K562 (cell line): ENCODE results near the gene IKZF3. TPM values are rescaled to one million over a fixed set of nuclear protein-coding genes. Genes with fewer than 3 reads are reported as not detected.

Source experiments
- ATAC-seq: fragments of 200-7000 bp; cut with Tn5 transposase; 3 replicates; pipeline ENCODE4 v1.9.1; 2020; ENCODE audit warnings: moderate library complexity
- BruUV-seq: library from RNA; stranded (reverse); fragments of 400-500 nt; replicated peaks from 2 replicates; lab custom pipeline; 2021; lab: Mats Ljungman, UMichigan
- CTCF ChIA-PET: fragments of 300-600 bp; formaldehyde crosslinking; extraction: SDS; loops from one replicate; lab custom pipeline; 2021; ENCODE audit warnings: low intra/inter-chr PET ratio; lab: Yijun Ruan, JAX
- POLR2A ChIA-PET: fragments of 300-600, 350-650 bp; sonication (Branson Sonifier 250); formaldehyde crosslinking; extraction: SDS; loops from one replicate; lab custom pipeline; 2021; ENCODE audit warnings: antibody characterized with exemption, inconsistent platforms; lab: Yijun Ruan, JAX
- DNase-seq, 4 experiments: peaks; one replicate each; pipeline versions ENCODE4 v3.0.0 to v3.0.0-alpha.2; 2011 to 2018; ENCODE audit warnings: low spot score in 3 of 4, mixed read lengths in 3 of 4; ENCODE audit errors: extremely low read depth in 1 of 4
- FAIRE-seq: peaks from 2 replicates; lab custom pipeline; 2011; peaks lifted over from hg19 to GRCh38; lab: Jason Lieb, UNC
- H2AFZ ChIP-seq: 2 replicates; pipeline ENCODE4 v1.6.0; 2011; ENCODE audit warnings: low read depth, low read length, control low read depth, inconsistent platforms
- H3K27ac ChIP-seq: fragments of 200-600 bp; 3 replicates; pipeline ENCODE4 v1.8.0; 2011; ENCODE audit warnings: low read depth, mild to moderate bottlenecking, control low read depth, inconsistent platforms, low read length, moderate library complexity, mixed read lengths; ENCODE audit errors: extremely low read depth
- H3K27me3 ChIP-seq, 2 experiments: fragments of 300-600 bp in 1 of 2; 2 replicates in 1 of 2; 3 replicates in 1 of 2; pipeline versions ENCODE4 v1.6.0 to v1.8.0; 2011; ENCODE audit warnings: inconsistent platforms in 2 of 2, low read length in 2 of 2, mild to moderate bottlenecking in 1 of 2, mixed read lengths in 1 of 2, moderate library complexity in 1 of 2; ENCODE audit not compliant: control insufficient read depth in 2 of 2, insufficient read depth in 2 of 2
- H3K36me3 ChIP-seq: fragments of 300-600 bp; 3 replicates; pipeline ENCODE4 v1.8.0; 2011; ENCODE audit warnings: mild to moderate bottlenecking, low read length, inconsistent platforms; ENCODE audit not compliant: control insufficient read depth, insufficient read depth
- H3K4me1 ChIP-seq, 2 experiments: fragments of 200-600 bp in 1 of 2; replicated peaks in 1 of 2; 2 replicates in 1 of 2; 3 replicates in 1 of 2; pipeline versions ENCODE4 v1.5.1 to v1.8.0; 2011; ENCODE audit warnings: inconsistent platforms in 2 of 2, low read length in 2 of 2, mild to moderate bottlenecking in 1 of 2, mixed read lengths in 1 of 2, moderate library complexity in 1 of 2; ENCODE audit not compliant: control insufficient read depth in 2 of 2, insufficient read depth in 2 of 2
- H3K4me2 ChIP-seq: 2 replicates; pipeline ENCODE4 v1.6.1; 2011; ENCODE audit warnings: low read length, control low read depth, inconsistent platforms, mixed read lengths; ENCODE audit not compliant: insufficient read depth
- H3K4me3 ChIP-seq: fragments of 200-600 bp; sonication (generic), shearing (Covaris generic); 2 replicates; pipeline ENCODE4 v1.5.1; 2016; ENCODE audit warnings: control low read depth, inconsistent platforms
- H3K79me2 ChIP-seq: fragments of 200-600 bp; 3 replicates; pipeline ENCODE4 v1.8.0; 2011; ENCODE audit warnings: low read length, inconsistent platforms; ENCODE audit not compliant: control insufficient read depth, insufficient read depth
- H3K9ac ChIP-seq, 2 experiments: 2 replicates each; pipeline versions ENCODE4 v1.6.0 to v1.6.1; 2011; ENCODE audit warnings: low read depth in 2 of 2, low read length in 2 of 2, control low read depth in 1 of 2, inconsistent platforms in 1 of 2, mild to moderate bottlenecking in 1 of 2, mixed read lengths in 1 of 2; ENCODE audit not compliant: insufficient read depth in 1 of 2
- H3K9me1 ChIP-seq: one replicate; pipeline ENCODE4 v1.6.0; 2011; ENCODE audit warnings: inconsistent platforms, mild to moderate bottlenecking, low read length, moderate library complexity; ENCODE audit not compliant: control insufficient read depth, insufficient read depth
- H3K9me3 ChIP-seq: replicated peaks from 2 replicates; pipeline ENCODE4 v1.5.1; 2011; ENCODE audit warnings: low read depth, low read length, inconsistent platforms; ENCODE audit not compliant: control insufficient read depth, insufficient read depth
- H4K20me1 ChIP-seq: replicated peaks from 2 replicates; pipeline ENCODE4 v1.6.1; 2011; ENCODE audit warnings: low read length, inconsistent platforms, mixed read lengths; ENCODE audit not compliant: control insufficient read depth, insufficient read depth
- CBFB ChIP-seq: sonication (generic); formaldehyde crosslinking; IDR thresholded peaks from 2 replicates; pipeline ENCODE4 v1.4.0; 2020; ENCODE audit warnings: mild to moderate bottlenecking, missing genetic modification reagents
- CBX3 ChIP-seq, 2 experiments: IDR thresholded peaks; 1 replicate in 1 of 2; 2 replicates in 1 of 2; pipeline ENCODE4 v1.6.1; 2012; ENCODE audit warnings: inconsistent platforms in 2 of 2, low read length in 2 of 2, borderline replicate concordance in 1 of 2, control low read depth in 1 of 2
- CTCFL ChIP-seq: IDR thresholded peaks from 2 replicates; pipeline ENCODE4 v1.6.1; 2011; ENCODE audit warnings: borderline replicate concordance, low read depth, mild to moderate bottlenecking, moderate library complexity, low read length; ENCODE audit not compliant: insufficient read depth, poor library complexity, severe bottlenecking
- EZH2 ChIP-seq: IDR thresholded peaks from 2 replicates; pipeline ENCODE4 v1.6.1; 2012; ENCODE audit warnings: low read depth, mild to moderate bottlenecking, inconsistent platforms, low read length, borderline replicate concordance
- GATA2 ChIP-seq: sonication (generic); formaldehyde crosslinking; IDR thresholded peaks from 2 replicates; pipeline ENCODE4 v1.4.0; 2020; ENCODE audit warnings: mild to moderate bottlenecking, missing genetic modification reagents
- HDAC8 ChIP-seq: fragments of 450-650 bp; IDR thresholded peaks from 2 replicates; pipeline ENCODE4 v1.6.1; 2016; ENCODE audit warnings: mild to moderate bottlenecking, missing genetic modification characterization, moderate library complexity, missing compliant biosample characterization
- JUND ChIP-seq, 2 experiments: IDR thresholded peaks; 2 replicates in 1 of 2; 3 replicates in 1 of 2; pipeline ENCODE4 v1.6.1; 2011; ENCODE audit warnings: borderline replicate concordance in 2 of 2, low read depth in 2 of 2, low read length in 2 of 2, improper control_type of control experiment in 1 of 2, missing biosample characterization in 1 of 2, missing genetic modification characterization in 1 of 2, missing genetic modification reagents in 1 of 2
- NR3C1 ChIP-seq: sonication (generic); formaldehyde crosslinking; IDR thresholded peaks from 2 replicates; pipeline ENCODE4 v1.8.1; 2022; ENCODE audit warnings: missing genetic modification reagents
- RB1 ChIP-seq: fragments of 450-650 bp; IDR thresholded peaks from 2 replicates; pipeline ENCODE4 v1.6.1; 2017; ENCODE audit warnings: low read depth, mild to moderate bottlenecking
- SRSF3 ChIP-seq: fragments of 200-400 bp; formaldehyde crosslinking; IDR thresholded peaks from 2 replicates; pipeline ENCODE4 v1.6.1; 2016; ENCODE audit warnings: mild to moderate bottlenecking, low read length, moderate library complexity; ENCODE audit not compliant: insufficient read depth
- ZBTB1 ChIP-seq: sonication (generic); formaldehyde crosslinking; IDR thresholded peaks from 2 replicates; pipeline ENCODE4 v1.8.1; 2023; ENCODE audit warnings: missing genetic modification reagents, low read depth, mild to moderate bottlenecking, borderline replicate concordance
- ZFP1 ChIP-seq: fragments of 450-650 bp; formaldehyde crosslinking; IDR thresholded peaks from 2 replicates; pipeline ENCODE4 v1.4.0; 2020; ENCODE audit warnings: mild to moderate bottlenecking, mixed read lengths
- ZNF431 ChIP-seq: sonication (generic); formaldehyde crosslinking; IDR thresholded peaks from 2 replicates; pipeline ENCODE4 v1.8.0; 2022; ENCODE audit warnings: mild to moderate bottlenecking, missing genetic modification reagents
- WGBS: fragments of 100-300 bp; shearing (Covaris generic); methylation state at CpG from one replicate; pipeline ENCODE4 v1.1.6; 2016; ENCODE audit warnings: low coverage, mixed read lengths; ENCODE audit not compliant: insufficient coverage; ENCODE audit errors: missing lambda C conversion rate; 5-methylcytosine and 5-hydroxymethylcytosine counted together
- in situ Hi-C: fragments of 300-500 bp; cut with MboI; formaldehyde crosslinking; loops from 4 replicates; pipeline ENCODE4 v1.15.0; 2018; ENCODE audit warnings: inconsistent platforms, mixed read lengths
- intact Hi-C: fragments of 100-400 bp; cut with micrococcal nuclease; formaldehyde crosslinking; loops from 2 replicates; pipeline ENCODE4 v1.14.2; 2022
- polyA plus RNA-seq, 8 experiments: library from polyadenylated mRNA; depleted of rRNA in 4 of 8; stranded (reverse) in 5 of 8; unstranded in 3 of 8; fragments of >200 nt; fragmentation: Nextera tagmentation in 2 of 8; fragmentation: Illumina TruSeq in 1 of 8; extraction: Ambion mirVana in 2 of 8; extraction: Trizol in 1 of 8; gene quantifications; 2 replicates each; pipeline versions ENCODE4 v1.2.1 to v1.2.3, GENCODE V29; 2011 to 2014; ENCODE audit warnings: inconsistent platforms in 1 of 8, missing spikeins in 1 of 8
- total RNA-seq, 7 experiments: library from RNA; depleted of rRNA in 6 of 7; stranded (reverse); fragments of >200 nt in 6 of 7; fragmentation: Illumina TruSeq in 2 of 7; extraction: Trizol in 2 of 7; gene quantifications; 2 replicates each; pipeline versions ENCODE4 v1.2.1 to v1.2.3, GENCODE V29; 2011 to 2021; ENCODE audit warnings: low replicate concordance in 1 of 7
- TF ChIP-seq, protein P1 (sequence below): sonication (generic); IDR thresholded peaks from 2 replicates; pipeline ENCODE4 v1.6.1; 2016
- TF ChIP-seq, protein P2 (sequence below): fragments of 250-450 bp; sonication (Bioruptor Pico); IDR thresholded peaks from 2 replicates; pipeline ENCODE4 v1.4.0; 2020; ENCODE audit warnings: mild to moderate bottlenecking
- TF ChIP-seq, protein P3 (sequence below): fragments of 450-650 bp; IDR thresholded peaks from 2 replicates; pipeline ENCODE4 v1.6.1; 2016; ENCODE audit warnings: low read depth, mild to moderate bottlenecking, moderate library complexity

The IKZF3 gene
- total and polyA plus RNA-seq, 9 of the 15 experiments (the other 6 are each of a cell fraction or from before 2014, with no cell fraction given) = 0.06 to 1.6 (median 0.62) TPM

- no peak for FAIRE-seq
- DNase-seq = no peak
- H3K27me3 ChIP-seq = peaks cover 7 to 15% of the 10 kb centered on the region in 2 experiments; a peak in 4 of 5 replicates
- POLR2A ChIA-PET = interaction anchor here (0.8 kb wide), 1 partner anchor 13 kb away, joined by 3 read pairs; no protein-coding TSS in a partner anchor
- H3K36me3 ChIP-seq = no peaks in the 10 kb centered on the region
- no peak overlapping the region for H3K27ac ChIP-seq
- no peaks in the 10 kb centered on the region for H4K20me1 ChIP-seq
- WGBS = 31% methylated on average over 4 of the region's 4 CpGs
- H2AFZ ChIP-seq = no peak overlapping the region
- H3K9ac ChIP-seq = no peak overlapping the region
- H3K4me3 ChIP-seq = no peak overlapping the region
- no peaks in the 10 kb centered on the region for H3K79me2 ChIP-seq
- ATAC-seq = no peak
- in situ Hi-C loops (no loop called here), intact Hi-C loops (no loop called here)
- H3K9me1 ChIP-seq = no peaks in the 10 kb centered on the region
- peaks cover 9% of the 10 kb centered on the region for H3K9me3 ChIP-seq
- CTCF ChIA-PET = no interaction called here
- no peak overlapping the region for H3K4me2 ChIP-seq
- no TSS peak for BruUV-seq
- no peaks in the 10 kb centered on the region for H3K4me1 ChIP-seq
- TF ChIP-seq ZBTB1 (CRISPR knock-in tag) (no peak), GATA2 (CRISPR knock-in tag) (no peak), HDAC8 (tag) (no peak), CBX3 (IDR thresholded peaks at IDR 0.05; ENCODE audit: borderline replicate concordance in 1 of 2, low read length in 2 of 2) (no peak), SRSF3 (no peak), JUND (IDR thresholded peaks at IDR 0.05; ENCODE audit: borderline replicate concordance, low read depth, low read length) (no peak), JUND (tag; IDR thresholded peaks at IDR 0.05; ENCODE audit: borderline replicate concordance, low read depth, low read length) (no peak), CBFB (CRISPR knock-in tag) (no peak), NR3C1 (no peak), ZFP1 (CRISPR knock-in tag) (no peak), CTCFL (no peak), RB1 (no peak), EZH2 (no peak), ZNF431 (CRISPR knock-in tag) (no peak)
- TF ChIP-seq, protein P1, sequence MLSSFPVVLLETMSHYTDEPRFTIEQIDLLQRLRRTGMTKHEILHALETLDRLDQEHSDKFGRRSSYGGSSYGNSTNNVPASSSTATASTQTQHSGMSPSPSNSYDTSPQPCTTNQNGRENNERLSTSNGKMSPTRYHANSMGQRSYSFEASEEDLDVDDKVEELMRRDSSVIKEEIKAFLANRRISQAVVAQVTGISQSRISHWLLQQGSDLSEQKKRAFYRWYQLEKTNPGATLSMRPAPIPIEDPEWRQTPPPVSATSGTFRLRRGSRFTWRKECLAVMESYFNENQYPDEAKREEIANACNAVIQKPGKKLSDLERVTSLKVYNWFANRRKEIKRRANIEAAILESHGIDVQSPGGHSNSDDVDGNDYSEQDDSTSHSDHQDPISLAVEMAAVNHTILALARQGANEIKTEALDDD = no peak
- TF ChIP-seq, protein P2, sequence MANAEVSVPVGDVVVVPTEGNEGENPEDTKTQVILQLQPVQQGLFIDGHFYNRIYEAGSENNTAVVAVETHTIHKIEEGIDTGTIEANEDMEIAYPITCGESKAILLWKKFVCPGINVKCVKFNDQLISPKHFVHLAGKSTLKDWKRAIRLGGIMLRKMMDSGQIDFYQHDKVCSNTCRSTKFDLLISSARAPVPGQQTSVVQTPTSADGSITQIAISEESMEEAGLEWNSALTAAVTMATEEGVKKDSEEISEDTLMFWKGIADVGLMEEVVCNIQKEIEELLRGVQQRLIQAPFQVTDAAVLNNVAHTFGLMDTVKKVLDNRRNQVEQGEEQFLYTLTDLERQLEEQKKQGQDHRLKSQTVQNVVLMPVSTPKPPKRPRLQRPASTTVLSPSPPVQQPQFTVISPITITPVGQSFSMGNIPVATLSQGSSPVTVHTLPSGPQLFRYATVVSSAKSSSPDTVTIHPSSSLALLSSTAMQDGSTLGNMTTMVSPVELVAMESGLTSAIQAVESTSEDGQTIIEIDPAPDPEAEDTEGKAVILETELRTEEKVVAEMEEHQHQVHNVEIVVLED (CRISPR knock-in tag) = no peak
- TF ChIP-seq, protein P3, sequence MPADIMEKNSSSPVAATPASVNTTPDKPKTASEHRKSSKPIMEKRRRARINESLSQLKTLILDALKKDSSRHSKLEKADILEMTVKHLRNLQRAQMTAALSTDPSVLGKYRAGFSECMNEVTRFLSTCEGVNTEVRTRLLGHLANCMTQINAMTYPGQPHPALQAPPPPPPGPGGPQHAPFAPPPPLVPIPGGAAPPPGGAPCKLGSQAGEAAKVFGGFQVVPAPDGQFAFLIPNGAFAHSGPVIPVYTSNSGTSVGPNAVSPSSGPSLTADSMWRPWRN = no peak
Observed at GRCh38 chr17:39828443-39828842, 35.7 kb downstream of the IKZF3 start.
